H1 (cell line): ENCODE data around the gene METTL5. TPM values are rescaled to one million over a fixed set of nuclear protein-coding genes. Genes with fewer than 3 reads are reported as not detected.

Experiments used
- CTCF ChIA-PET: fragments of 300-600 bp; sonication (Branson Sonifier 250); formaldehyde crosslinking; loops from one replicate; lab custom pipeline; 2021; ENCODE audit not compliant: partially characterized antibody; lab: Charles Lee
- POLR2A ChIA-PET: fragments of 300-600 bp; sonication (Branson Sonifier 250); formaldehyde crosslinking; loops from one replicate; lab custom pipeline; 2021; ENCODE audit warnings: inconsistent platforms; ENCODE audit not compliant: partially characterized antibody; lab: Charles Lee
- DNase-seq, 2 experiments: peaks; one replicate each; pipeline versions ENCODE4 v3.0.0 to v3.0.0-alpha.2; 2010 to 2022; ENCODE audit warnings: low spot score in 2 of 2, low read depth in 1 of 2, mixed read lengths in 1 of 2
- FAIRE-seq: peaks from 2 replicates; lab custom pipeline; 2011; peaks lifted over from hg19 to GRCh38; lab: Jason Lieb, UNC
- H2AFZ ChIP-seq: 2 replicates; pipeline ENCODE4 v1.8.1; 2012; ENCODE audit warnings: low read length, inconsistent platforms
- H2AK5ac ChIP-seq: 2 replicates; pipeline ENCODE4 v1.6.1; 2013; ENCODE audit warnings: low read depth, low read length
- H2BK120ac ChIP-seq: replicated peaks from 2 replicates; pipeline ENCODE3; 2013; ENCODE audit warnings: low read depth, low read length, inconsistent platforms
- H2BK12ac ChIP-seq: 2 replicates; pipeline ENCODE4 v1.6.1; 2013; ENCODE audit warnings: low read depth, low read length
- H2BK15ac ChIP-seq: 2 replicates; pipeline ENCODE4 v1.6.1; 2013; ENCODE audit warnings: low read length
- H2BK20ac ChIP-seq: 2 replicates; pipeline ENCODE4 v1.6.1; 2013; ENCODE audit warnings: low read length
- H2BK5ac ChIP-seq: 2 replicates; pipeline ENCODE4 v1.6.1; 2013; ENCODE audit warnings: low read depth, low read length
- H3K14ac ChIP-seq: 2 replicates; pipeline ENCODE4 v1.6.1; 2013; ENCODE audit warnings: inconsistent platforms; ENCODE audit not compliant: insufficient read length
- H3K18ac ChIP-seq: 2 replicates; pipeline ENCODE4 v1.6.1; 2013; ENCODE audit warnings: low read length; ENCODE audit errors: extremely low read depth
- H3K23ac ChIP-seq: 2 replicates; pipeline ENCODE4 v1.6.1; 2013; ENCODE audit warnings: inconsistent platforms; ENCODE audit not compliant: insufficient read length
- H3K23me2 ChIP-seq: 2 replicates; pipeline ENCODE4 v1.6.1; 2013; ENCODE audit warnings: low read depth, low read length
- H3K27ac ChIP-seq: 2 replicates; pipeline ENCODE4 v1.6.1; 2011; ENCODE audit warnings: low read depth, low read length, inconsistent platforms
- H3K27me3 ChIP-seq, 4 experiments: replicated peaks in 1 of 4; 1 replicate in 1 of 4; 2 replicates in 3 of 4; pipeline versions ENCODE4 v1.6.1 to v1.8.1; 2011 to 2013; ENCODE audit warnings: low read length in 3 of 4, mild to moderate bottlenecking in 3 of 4, inconsistent platforms in 2 of 4, mixed read lengths in 2 of 4, moderate library complexity in 1 of 4; ENCODE audit not compliant: control insufficient read depth in 3 of 4, insufficient read depth in 3 of 4; ENCODE audit errors: extremely low read depth in 1 of 4
- H3K36me3 ChIP-seq, 4 experiments: 2 replicates each; pipeline versions ENCODE4 v1.6.1 to v1.8.1; 2011 to 2013; ENCODE audit warnings: mild to moderate bottlenecking in 4 of 4, low read length in 3 of 4, moderate library complexity in 2 of 4, control low read depth in 1 of 4, inconsistent platforms in 1 of 4; ENCODE audit not compliant: insufficient read depth in 4 of 4, control insufficient read depth in 2 of 4
- H3K4ac ChIP-seq: replicated peaks from 2 replicates; pipeline ENCODE3; 2013; ENCODE audit warnings: low read length, low read depth, mixed read lengths, inconsistent platforms; ENCODE audit not compliant: insufficient read length
- H3K4me1 ChIP-seq, 4 experiments: replicated peaks in 1 of 4; 1 replicate in 1 of 4; 2 replicates in 3 of 4; pipeline versions ENCODE4 v1.6.1 to v1.8.1; 2011 to 2013; ENCODE audit warnings: low read length in 3 of 4, inconsistent platforms in 2 of 4, mixed read lengths in 1 of 4; ENCODE audit not compliant: insufficient read depth in 4 of 4, control insufficient read depth in 3 of 4
- H3K4me2 ChIP-seq, 2 experiments: 2 replicates each; pipeline versions ENCODE4 v1.6.1 to v1.8.1; 2011 to 2013; ENCODE audit warnings: low read depth in 2 of 2, low read length in 2 of 2, control low read depth in 1 of 2, inconsistent platforms in 1 of 2, mild to moderate bottlenecking in 1 of 2; ENCODE audit not compliant: insufficient read depth in 1 of 2
- H3K4me3 ChIP-seq, 4 experiments: fragments of 200-600, 300-600 bp in 1 of 4; sonication (generic), shearing (Covaris generic), sonication (Bioruptor Twin) in 1 of 4; 2 replicates each; pipeline versions ENCODE4 v1.5.1 to v1.8.1; 2011 to 2016; ENCODE audit warnings: low read length in 4 of 4, low read depth in 3 of 4, control low read depth in 2 of 4, inconsistent platforms in 2 of 4, mild to moderate bottlenecking in 2 of 4, mixed read lengths in 1 of 4, moderate library complexity in 1 of 4; ENCODE audit not compliant: insufficient read depth in 2 of 4; ENCODE audit errors: extremely low read depth in 1 of 4
- H3K56ac ChIP-seq: replicated peaks from 2 replicates; pipeline ENCODE3; 2013; ENCODE audit warnings: low read depth, mild to moderate bottlenecking, mixed read lengths, low read length, inconsistent platforms; ENCODE audit not compliant: insufficient read length
- H3K79me1 ChIP-seq: 2 replicates; pipeline ENCODE4 v1.6.1; 2013; ENCODE audit warnings: low read depth, low read length, control low read depth
- H3K79me2 ChIP-seq, 2 experiments: 2 replicates each; pipeline versions ENCODE4 v1.6.1 to v1.8.1; 2012 to 2013; ENCODE audit warnings: low read length in 2 of 2, mild to moderate bottlenecking in 2 of 2, inconsistent platforms in 1 of 2; ENCODE audit not compliant: insufficient read depth in 2 of 2, control insufficient read depth in 1 of 2
- H3K9ac ChIP-seq, 4 experiments: replicated peaks in 1 of 4; 1 replicate in 1 of 4; 2 replicates in 3 of 4; pipeline versions ENCODE4 v1.6.1 to v1.8.1; 2011 to 2013; ENCODE audit warnings: low read depth in 3 of 4, low read length in 3 of 4, control low read depth in 2 of 4, mild to moderate bottlenecking in 2 of 4, moderate library complexity in 2 of 4, inconsistent platforms in 1 of 4; ENCODE audit errors: extremely low read depth in 1 of 4
- H3K9me3 ChIP-seq, 2 experiments: 2 replicates each; pipeline versions ENCODE4 v1.6.1 to v1.8.1; 2012 to 2013; ENCODE audit warnings: mild to moderate bottlenecking in 2 of 2, moderate library complexity in 2 of 2, control low read depth in 1 of 2, inconsistent platforms in 1 of 2, low read depth in 1 of 2, low read length in 1 of 2, mixed read lengths in 1 of 2; ENCODE audit not compliant: insufficient read depth in 2 of 2
- H4K20me1 ChIP-seq, 2 experiments: replicated peaks in 1 of 2; 2 replicates each; pipeline versions ENCODE3 to v1.8.1; 2011 to 2013; ENCODE audit warnings: inconsistent platforms in 2 of 2, low read length in 2 of 2, mild to moderate bottlenecking in 1 of 2; ENCODE audit not compliant: insufficient read depth in 2 of 2, control insufficient read depth in 1 of 2
- H4K5ac ChIP-seq: 2 replicates; pipeline ENCODE4 v1.6.1; 2013; ENCODE audit warnings: low read length, low read depth, mixed read lengths, inconsistent platforms; ENCODE audit not compliant: insufficient read length
- H4K8ac ChIP-seq: 2 replicates; pipeline ENCODE4 v1.8.0; 2013; ENCODE audit warnings: mild to moderate bottlenecking, moderate library complexity, low read length, inconsistent platforms; ENCODE audit not compliant: insufficient read depth; ENCODE audit errors: extremely low read depth
- H4K91ac ChIP-seq: replicated peaks from 2 replicates; pipeline ENCODE3; 2013; ENCODE audit warnings: low read length, mixed read lengths, inconsistent platforms; ENCODE audit not compliant: insufficient read length
- EGR1 ChIP-seq: IDR thresholded peaks from 2 replicates; pipeline ENCODE4 v1.6.1; 2011; ENCODE audit warnings: low read depth, low read length, borderline replicate concordance
- FOSL1 ChIP-seq: IDR thresholded peaks from 2 replicates; pipeline ENCODE4 v1.6.1; 2011; ENCODE audit warnings: mild to moderate bottlenecking, low read depth, low read length, moderate library complexity; ENCODE audit not compliant: insufficient read depth
- JUN ChIP-seq: IDR thresholded peaks from 2 replicates; pipeline ENCODE4 v1.6.1; 2011; ENCODE audit warnings: low read depth, mild to moderate bottlenecking, improper control_type of control experiment, low read length
- NANOG ChIP-seq: IDR thresholded peaks from 2 replicates; pipeline ENCODE4 v1.6.1; 2011; ENCODE audit warnings: low read length, low read depth, mild to moderate bottlenecking, inconsistent platforms; ENCODE audit not compliant: insufficient read depth, poor library complexity, severe bottlenecking
- PHF8 ChIP-seq: fragments of 200-600 bp; sonication (generic); conservative IDR thresholded peaks from 2 replicates; pipeline ENCODE4 v1.7.1; 2012; ENCODE audit warnings: low read depth, mild to moderate bottlenecking, inconsistent platforms, low read length, moderate library complexity
- POLR2AphosphoS5 ChIP-seq: IDR thresholded peaks from 2 replicates; pipeline ENCODE4 v1.6.1; 2011; ENCODE audit warnings: low read depth, low read length
- RNF2 ChIP-seq: fragments of 200-900, 300-1000 bp; sonication (generic); IDR thresholded peaks from 2 replicates; pipeline ENCODE4 v1.7.1; 2016; ENCODE audit warnings: borderline replicate concordance, low read depth, mild to moderate bottlenecking, antibody characterized with exemption, low read length; ENCODE audit not compliant: poor library complexity, severe bottlenecking; ENCODE audit errors: missing control alignments
- RXRA ChIP-seq: IDR thresholded peaks from 2 replicates; pipeline ENCODE4 v1.6.1; 2011; ENCODE audit warnings: low read depth, mild to moderate bottlenecking, low read length, moderate library complexity; ENCODE audit not compliant: insufficient read depth
- SP4 ChIP-seq: IDR thresholded peaks from 2 replicates; pipeline ENCODE4 v1.6.1; 2012; ENCODE audit warnings: low read length, inconsistent platforms
- SRF ChIP-seq: IDR thresholded peaks from 2 replicates; pipeline ENCODE4 v1.6.1; 2011; ENCODE audit warnings: mild to moderate bottlenecking, low read depth, low read length, moderate library complexity
- TAF1 ChIP-seq: IDR thresholded peaks from 2 replicates; pipeline ENCODE4 v1.6.1; 2011; ENCODE audit warnings: mild to moderate bottlenecking, low read depth, low read length
- WGBS, 2 experiments: shearing (Covaris generic) in 1 of 2; methylation state at CpG; one replicate each; pipeline versions ENCODE4 v1.1.6 to v1.1.7; 2013 to 2015; ENCODE audit warnings: low lambda C conversion rate in 2 of 2, mixed read lengths in 2 of 2, inconsistent platforms in 1 of 2, low coverage in 1 of 2, missing lambda C conversion rate in 1 of 2; ENCODE audit not compliant: insufficient replicate concordance in 2 of 2, insufficient coverage in 1 of 2, insufficient read length in 1 of 2; ENCODE audit errors: extremely low coverage in 1 of 2, missing lambda C conversion rate in 1 of 2; 5-methylcytosine and 5-hydroxymethylcytosine counted together
- polyA plus RNA-seq, 7 experiments: library from polyadenylated mRNA; depleted of rRNA in 3 of 7; stranded (reverse) in 5 of 7; unstranded in 2 of 7; fragments of >200 nt in 5 of 7; fragments of 200-250 nt in 2 of 7; gene quantifications; 1 replicate in 5 of 7; 2 replicates in 1 of 7; 4 replicates in 1 of 7; pipeline versions ENCODE4 v1.2.1 to v1.2.3, GENCODE V29; 2011 to 2013; ENCODE audit warnings: missing spikeins in 2 of 7, mixed read lengths in 2 of 7
- total RNA-seq: library from RNA; stranded (reverse); fragmentation: NEBNext Ultra II Directional; extraction: Animal tissue kit (Norgen Biotek cat#: 25700); gene quantifications from 2 replicates; pipeline ENCODE4 v1.2.1, GENCODE V29; 2021

METTL5 gene
- total and polyA plus RNA-seq, 2 of the 8 experiments (the other 6 are each of a cell fraction or from before 2014, with no cell fraction given) = 34.5 to 74.1 TPM

GRCh38 chr2:169768262-169768995, 56.3 kb downstream of the METTL5 start:
- FAIRE-seq (no peak), DNase-seq (no peak)
- Histone ChIP-seq H4K5ac (no peak overlapping the region), H4K20me1 (no peaks in the 10 kb centered on the region), H2BK15ac (no peak overlapping the region), H3K23ac (no peak overlapping the region), H2BK5ac (no peak overlapping the region), H3K23me2 (no peaks in the 10 kb centered on the region), H2BK20ac (no peak overlapping the region), H3K4me3 (no peak overlapping the region), H2AFZ (no peak overlapping the region), H4K8ac (no peak overlapping the region), H2AK5ac (no peak overlapping the region), H3K27me3 (no peaks in the 10 kb centered on the region), H3K36me3 (peaks cover 0 to 4% (median 0%) of the 10 kb centered on the region in 4 experiments; a peak in 1 of 8 replicates), H3K56ac (no peak overlapping the region), H3K79me2 (no peaks in the 10 kb centered on the region), H3K4ac (no peak overlapping the region), H3K4me2 (no peak overlapping the region), H4K91ac (no peak overlapping the region), H3K14ac (no peak overlapping the region), H3K79me1 (no peaks in the 10 kb centered on the region), H3K4me1 (no peaks in the 10 kb centered on the region), H3K18ac (no peak overlapping the region), H3K9ac (no peak overlapping the region), H2BK120ac (no peak overlapping the region), H3K9me3 (no peaks in the 10 kb centered on the region; a peak in 1 of 4 replicates), H3K27ac (no peak overlapping the region), H2BK12ac (no peak overlapping the region)
- WGBS, 2 experiments = 95% methylated on average over 56 of the region's 72 CpGs; no CpG with 5 or more reads in 1 of the 2 experiments
- ChIA-PET CTCF (interaction anchor here (0.6 to 0.9 kb wide), 3 partner anchors 26 to 1188 kb away, joined by 3 read pairs; no protein-coding TSS in a partner anchor), POLR2A (interaction anchor here (1.0 to 1.2 kb wide), 2 partner anchors 34 to 90 kb away, joined by 3 to 4 read pairs; no protein-coding TSS in a partner anchor)
- no peak for TF ChIP-seq EGR1
- no peak for TF ChIP-seq NANOG
- no peak for TF ChIP-seq PHF8
- no peak for TF ChIP-seq POLR2AphosphoS5
- no peak for TF ChIP-seq FOSL1
- no peak for TF ChIP-seq RXRA
- TF ChIP-seq RNF2 = no peak
- TF ChIP-seq SP4 = no peak
- TF ChIP-seq JUN = no peak
- no peak for TF ChIP-seq TAF1
- TF ChIP-seq SRF = no peak
